Activated T-cell treated with anti-CD3 and anti-CD28 coated beads, Interleukin-2, amount 50 U/mL, for 1 hour (primary cell): ENCODE data around the gene PCDHGB3.
"Not testable (repeated sequence)": the region's sequence is repeated elsewhere in the genome, so short reads cannot be mapped to it uniquely, and the experiment has no call there.

Source experiments
- DNase-seq: peaks from one replicate; pipeline ENCODE4 v3.0.0-alpha.2; 2020

PCDHGB3 gene

DNA sequence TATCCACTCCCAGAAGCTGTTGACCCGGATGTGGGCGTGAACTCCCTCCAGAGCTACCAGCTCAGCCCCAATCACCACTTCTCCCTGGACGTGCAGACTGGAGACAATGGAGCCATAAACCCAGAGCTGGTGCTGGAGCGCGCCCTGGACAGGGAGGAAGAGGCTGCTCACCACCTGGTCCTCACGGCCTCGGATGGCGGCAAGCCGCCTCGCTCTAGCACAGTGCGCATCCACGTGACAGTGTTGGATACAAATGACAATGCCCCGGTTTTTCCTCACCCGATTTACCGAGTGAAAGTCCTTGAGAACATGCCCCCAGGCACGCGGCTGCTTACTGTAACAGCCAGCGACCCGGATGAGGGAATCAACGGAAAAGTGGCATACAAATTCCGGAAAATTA lies 23.2 kb downstream of the PCDHGB3 start:
- no peak for DNase-seq

DNA sequence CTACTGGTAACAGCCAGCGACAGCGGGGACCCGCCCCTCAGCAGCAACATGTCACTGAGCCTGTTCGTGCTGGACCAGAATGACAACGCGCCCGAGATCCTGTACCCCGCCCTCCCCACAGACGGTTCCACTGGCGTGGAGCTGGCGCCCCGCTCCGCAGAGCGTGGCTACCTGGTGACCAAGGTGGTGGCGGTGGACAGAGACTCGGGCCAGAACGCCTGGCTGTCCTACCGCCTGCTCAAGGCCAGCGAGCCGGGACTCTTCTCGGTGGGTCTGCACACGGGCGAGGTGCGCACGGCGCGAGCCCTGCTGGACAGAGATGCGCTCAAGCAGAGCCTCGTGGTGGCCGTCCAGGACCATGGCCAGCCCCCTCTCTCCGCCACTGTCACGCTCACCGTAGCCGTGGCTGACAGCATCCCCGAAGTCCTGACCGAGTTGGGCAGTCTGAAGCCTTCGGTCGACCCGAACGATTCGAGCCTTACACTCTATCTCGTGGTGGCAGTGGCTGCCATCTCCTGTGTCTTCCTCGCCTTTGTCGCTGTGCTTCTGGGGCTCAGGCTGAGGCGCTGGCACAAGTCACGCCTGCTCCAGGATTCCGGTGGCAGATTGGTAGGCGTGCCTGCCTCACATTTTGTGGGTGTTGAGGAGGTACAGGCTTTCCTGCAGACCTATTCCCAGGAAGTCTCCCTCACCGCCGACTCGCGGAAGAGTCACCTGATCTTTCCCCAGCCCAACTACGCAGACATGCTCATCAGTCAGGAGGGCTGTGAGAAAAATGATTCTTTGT lies 24.6 kb downstream of the PCDHGB3 start:
- not testable (repeated sequence) for DNase-seq

DNA sequence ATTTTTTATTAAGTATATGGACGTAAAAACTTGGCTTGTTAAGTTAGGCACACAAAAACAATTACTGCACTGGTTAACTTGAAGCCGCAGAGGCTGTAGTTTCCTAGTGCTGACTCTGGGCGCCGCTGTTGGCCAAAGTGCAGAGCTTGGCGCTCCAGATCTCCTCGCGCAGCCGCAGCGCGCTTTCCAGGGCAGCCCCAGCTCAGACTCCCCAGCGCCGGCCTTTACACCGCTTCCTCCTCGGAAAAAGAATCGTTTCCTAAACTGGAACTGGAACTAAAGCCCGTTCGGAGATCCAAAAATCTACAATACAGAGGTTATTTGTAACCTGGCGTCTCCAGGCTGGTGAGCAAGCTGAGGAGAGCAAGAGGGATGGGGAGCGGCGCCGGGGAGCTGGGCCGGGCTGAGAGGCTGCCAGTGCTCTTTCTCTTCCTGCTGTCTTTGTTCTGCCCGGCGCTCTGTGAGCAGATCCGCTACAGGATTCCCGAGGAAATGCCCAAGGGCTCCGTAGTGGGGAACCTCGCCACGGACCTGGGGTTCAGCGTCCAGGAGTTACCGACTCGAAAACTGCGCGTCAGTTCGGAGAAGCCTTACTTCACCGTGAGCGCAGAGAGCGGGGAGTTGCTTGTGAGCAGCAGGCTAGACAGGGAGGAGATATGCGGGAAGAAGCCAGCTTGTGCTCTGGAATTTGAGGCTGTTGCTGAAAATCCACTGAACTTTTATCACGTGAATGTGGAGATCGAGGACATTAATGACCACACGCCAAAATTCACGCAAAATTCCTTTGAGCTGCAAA lies 27.9 kb downstream of the PCDHGB3 start, which contains the start of gene PCDHGB5:
Gene PCDHGB5, plus strand, starts transcription at position 192 of the 796 bp plus-strand sequence. Its CDS starts 181 bp downstream, at position 373.
- DNase-seq = peak; percentile 42

DNA sequence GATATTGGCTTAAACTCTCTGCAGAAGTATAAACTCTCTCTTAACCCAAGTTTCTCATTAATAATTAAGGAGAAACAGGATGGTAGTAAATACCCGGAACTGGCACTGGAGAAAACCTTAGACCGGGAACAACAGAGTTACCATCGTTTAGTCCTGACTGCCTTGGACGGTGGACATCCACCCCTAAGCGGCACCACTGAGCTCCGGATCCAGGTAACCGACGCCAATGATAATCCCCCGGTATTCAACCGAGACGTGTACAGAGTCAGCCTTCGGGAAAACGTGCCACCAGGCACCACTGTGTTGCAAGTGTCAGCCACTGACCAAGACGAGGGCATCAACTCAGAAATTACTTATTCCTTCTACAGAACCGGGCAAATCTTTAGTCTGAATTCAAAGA lies 28.6 kb downstream of the PCDHGB3 start:
- no peak for DNase-seq

DNA sequence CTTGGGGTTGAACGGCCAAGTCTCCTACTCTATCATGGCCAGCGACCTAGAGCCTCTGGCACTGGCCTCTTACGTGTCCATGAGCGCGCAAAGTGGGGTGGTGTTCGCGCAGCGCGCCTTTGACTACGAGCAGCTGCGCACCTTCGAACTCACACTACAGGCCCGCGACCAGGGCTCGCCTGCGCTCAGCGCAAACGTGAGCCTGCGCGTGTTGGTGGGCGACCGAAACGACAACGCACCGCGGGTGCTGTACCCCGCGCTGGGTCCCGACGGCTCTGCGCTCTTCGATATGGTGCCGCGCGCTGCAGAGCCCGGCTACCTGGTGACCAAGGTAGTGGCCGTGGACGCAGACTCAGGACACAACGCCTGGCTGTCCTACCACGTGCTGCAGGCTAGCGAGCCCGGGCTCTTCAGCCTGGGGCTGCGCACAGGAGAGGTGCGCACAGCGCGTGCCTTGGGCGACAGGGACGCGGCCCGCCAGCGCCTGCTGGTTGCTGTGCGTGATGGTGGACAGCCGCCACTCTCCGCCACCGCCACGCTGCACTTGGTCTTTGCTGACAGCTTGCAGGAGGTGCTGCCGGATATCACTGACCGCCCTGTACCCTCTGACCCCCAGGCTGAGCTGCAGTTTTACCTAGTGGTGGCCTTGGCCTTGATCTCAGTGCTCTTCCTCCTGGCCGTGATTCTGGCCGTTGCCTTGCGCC lies 29.7 kb downstream of the PCDHGB3 start:
- DNase-seq = no peak

GRCh38 chr5:141402553-141403243 lies 32.7 kb downstream of the PCDHGB3 start, which contains the start of gene PCDHGA9:
PCDHGA9 (plus strand) TSS chr5:141402778; CDS start chr5:141402953, 175 bp downstream.
- DNase-seq = no peak

GRCh38 chr5:141403387-141403786 lies 33.3 kb downstream of the PCDHGB3 start:
- no peak for DNase-seq

DNA sequence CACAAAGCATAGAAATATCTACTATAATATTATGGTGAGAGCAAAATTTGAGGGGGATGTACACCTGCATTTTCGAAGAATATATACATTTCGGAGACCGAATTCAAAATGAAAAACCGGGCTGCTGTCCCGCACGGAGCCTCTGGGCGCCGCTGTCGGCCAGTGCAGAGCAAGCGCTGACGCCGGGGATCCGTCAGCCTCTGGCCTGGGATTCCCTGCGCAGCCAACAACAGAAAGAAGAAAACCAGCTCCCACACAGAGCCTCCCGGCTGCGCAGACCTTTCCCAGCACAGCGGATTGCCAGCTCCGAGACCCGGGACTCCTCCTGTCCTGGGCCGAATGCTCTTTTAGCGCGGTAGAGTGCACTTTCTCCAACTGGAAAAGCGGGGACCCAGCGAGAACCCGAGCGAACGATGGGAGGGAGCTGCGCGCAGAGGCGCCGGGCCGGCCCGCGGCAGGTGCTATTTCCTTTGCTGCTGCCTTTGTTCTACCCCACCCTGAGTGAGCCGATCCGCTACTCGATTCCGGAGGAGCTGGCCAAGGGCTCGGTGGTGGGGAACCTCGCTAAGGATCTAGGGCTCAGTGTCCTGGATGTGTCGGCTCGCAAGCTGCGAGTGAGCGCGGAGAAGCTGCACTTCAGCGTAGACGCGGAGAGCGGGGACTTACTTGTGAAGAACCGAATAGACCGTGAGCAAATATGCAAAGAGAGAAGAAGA lies 37.9 kb downstream of the PCDHGB3 start, which contains the start of gene PCDHGB6:
Gene PCDHGB6, plus strand, starts transcription at position 232 of the 716 bp plus-strand sequence. Its CDS starts 182 bp downstream, at position 414.
- DNase-seq = peak; percentile 36

- no peak for DNase-seq
Measured at GRCh38 chr5:141409598-141410306, 39.7 kb downstream of the PCDHGB3 start.

DNA sequence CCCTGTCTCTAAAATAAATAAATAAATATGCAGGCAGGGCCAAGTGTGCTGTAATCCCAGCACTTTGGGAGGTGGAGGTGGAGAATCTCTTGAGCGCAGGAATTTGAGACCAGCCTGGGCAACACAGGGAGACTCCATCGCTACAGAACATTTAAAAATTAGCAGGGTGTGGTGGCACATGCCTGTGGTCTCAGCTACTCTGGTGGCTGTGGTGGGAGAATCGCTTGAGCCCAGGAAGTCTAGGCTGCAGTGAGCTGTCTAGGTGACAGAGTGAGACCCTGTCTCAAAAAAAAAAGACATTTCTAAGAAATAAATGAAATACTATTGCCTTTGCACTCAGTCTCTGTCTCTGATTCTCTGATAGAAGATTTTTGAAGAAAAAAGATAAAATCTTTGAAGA lies 41.5 kb downstream of the PCDHGB3 start:
- no peak for DNase-seq

DNA sequence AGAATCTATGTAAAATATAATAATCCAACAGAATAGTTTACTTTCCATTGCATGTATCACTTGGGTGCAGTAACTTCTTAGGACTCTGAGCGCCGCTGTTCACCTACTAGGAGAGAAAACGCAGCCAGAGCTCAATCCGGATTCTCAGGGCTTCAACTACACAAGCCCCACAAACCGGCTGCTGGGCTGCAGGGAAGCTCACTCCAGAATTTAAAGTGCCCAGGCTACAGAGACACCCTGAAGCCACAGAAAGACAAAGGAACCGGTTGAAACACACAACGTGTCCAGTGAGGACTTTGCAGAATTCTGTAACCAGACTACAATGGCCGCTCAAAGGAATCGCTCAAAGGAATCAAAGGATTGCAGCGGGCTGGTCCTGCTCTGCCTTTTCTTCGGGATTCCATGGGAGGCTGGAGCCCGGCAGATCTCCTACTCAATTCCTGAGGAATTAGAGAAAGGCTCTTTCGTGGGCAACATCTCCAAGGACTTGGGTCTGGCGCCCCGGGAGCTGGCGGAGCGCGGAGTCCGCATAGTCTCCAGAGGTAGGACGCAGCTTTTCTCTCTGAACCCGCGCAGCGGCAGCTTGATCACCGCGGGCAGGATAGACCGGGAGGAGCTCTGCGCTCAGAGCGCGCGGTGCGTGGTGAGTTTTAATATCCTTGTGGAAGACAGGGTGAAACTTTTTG lies 43.0 kb downstream of the PCDHGB3 start, which contains the start of gene PCDHGA10:
Gene PCDHGA10, plus strand, starts transcription at position 134 of the 686 bp plus-strand sequence. Its CDS starts 189 bp downstream, at position 323.
- peak; percentile 55 for DNase-seq

DNA sequence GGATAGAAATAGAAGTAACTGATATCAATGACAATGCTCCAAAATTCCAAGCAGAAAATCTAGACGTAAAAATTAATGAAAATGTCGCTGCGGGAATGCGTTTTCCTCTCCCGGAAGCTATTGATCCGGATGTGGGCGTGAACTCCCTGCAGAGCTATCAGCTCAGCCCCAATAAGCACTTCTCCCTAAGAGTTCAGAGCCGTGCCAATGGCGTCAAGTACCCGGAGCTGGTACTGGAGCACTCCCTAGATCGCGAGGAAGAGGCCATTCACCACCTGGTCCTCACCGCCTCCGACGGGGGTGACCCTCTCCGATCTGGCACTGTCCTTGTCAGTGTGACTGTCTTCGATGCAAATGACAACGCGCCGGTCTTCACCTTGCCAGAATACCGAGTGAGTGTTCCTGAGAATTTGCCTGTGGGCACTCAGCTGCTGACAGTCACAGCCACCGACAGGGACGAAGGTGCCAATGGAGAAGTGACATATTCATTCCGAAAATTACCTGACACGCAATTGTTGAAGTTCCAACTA lies 43.6 kb downstream of the PCDHGB3 start:
- no peak for DNase-seq

DNA sequence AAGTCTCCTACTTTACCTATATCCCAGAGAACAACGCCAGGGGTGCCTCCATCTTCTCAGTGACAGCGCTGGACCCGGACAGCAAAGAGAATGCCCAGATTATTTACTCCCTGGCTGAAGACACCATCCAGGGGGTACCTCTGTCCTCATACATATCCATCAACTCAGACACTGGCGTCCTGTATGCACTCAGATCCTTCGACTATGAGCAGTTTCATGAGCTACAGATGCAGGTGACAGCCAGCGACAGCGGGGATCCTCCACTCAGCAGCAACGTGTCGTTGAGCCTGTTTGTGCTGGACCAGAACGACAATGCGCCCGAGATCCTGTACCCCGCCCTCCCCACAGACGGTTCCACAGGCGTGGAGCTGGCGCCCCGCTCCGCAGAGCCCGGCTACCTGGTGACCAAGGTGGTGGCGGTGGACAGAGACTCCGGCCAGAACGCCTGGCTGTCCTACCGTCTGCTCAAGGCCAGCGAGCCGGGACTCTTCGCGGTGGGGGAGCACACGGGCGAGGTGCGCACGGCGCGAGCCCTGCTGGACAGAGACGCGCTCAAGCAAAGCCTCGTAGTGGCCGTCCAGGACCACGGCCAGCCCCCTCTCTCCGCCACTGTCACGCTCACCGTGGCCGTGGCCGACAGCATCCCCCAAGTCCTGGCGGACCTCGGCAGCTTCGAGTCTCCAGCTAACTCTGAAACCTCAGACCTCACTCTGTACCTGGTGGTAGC lies 44.7 kb downstream of the PCDHGB3 start:
- not testable (repeated sequence) for DNase-seq

GRCh38 chr5:141415275-141415618 lies 45.2 kb downstream of the PCDHGB3 start:
- not testable (repeated sequence) for DNase-seq

DNA sequence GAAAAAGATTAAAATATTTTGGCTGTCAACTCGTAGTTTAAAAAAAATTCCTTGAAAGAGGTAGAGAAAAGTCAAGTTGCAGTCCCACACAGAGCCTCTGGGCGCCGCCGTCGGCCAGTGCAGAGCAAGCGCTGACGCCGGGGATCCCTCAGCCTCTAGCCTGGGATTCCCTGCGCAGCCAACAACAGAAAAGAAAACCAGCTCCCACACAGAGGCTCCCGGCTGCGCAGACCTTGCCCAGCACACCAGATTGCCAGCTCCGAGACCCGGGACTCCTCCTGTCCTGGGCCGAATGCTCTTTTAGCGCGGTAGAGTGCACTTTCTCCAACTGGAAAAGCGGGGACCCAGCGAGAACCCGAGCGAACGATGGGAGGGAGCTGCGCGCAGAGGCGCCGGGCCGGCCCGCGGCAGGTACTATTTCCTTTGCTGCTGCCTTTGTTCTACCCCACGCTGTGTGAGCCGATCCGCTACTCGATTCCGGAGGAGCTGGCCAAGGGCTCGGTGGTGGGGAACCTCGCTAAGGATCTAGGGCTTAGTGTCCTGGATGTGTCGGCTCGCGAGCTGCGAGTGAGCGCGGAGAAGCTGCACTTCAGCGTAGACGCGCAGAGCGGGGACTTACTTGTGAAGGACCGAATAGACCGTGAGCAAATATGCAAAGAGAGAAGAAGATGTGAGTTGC lies 47.6 kb downstream of the PCDHGB3 start, which contains the start of gene PCDHGB7:
Gene PCDHGB7, plus strand, starts transcription at position 184 of the 679 bp plus-strand sequence. Its CDS starts 183 bp downstream, at position 367.
- DNase-seq = not testable (repeated sequence)

GRCh38 chr5:141419074-141419880 lies 49.2 kb downstream of the PCDHGB3 start:
- no peak for DNase-seq

DNA sequence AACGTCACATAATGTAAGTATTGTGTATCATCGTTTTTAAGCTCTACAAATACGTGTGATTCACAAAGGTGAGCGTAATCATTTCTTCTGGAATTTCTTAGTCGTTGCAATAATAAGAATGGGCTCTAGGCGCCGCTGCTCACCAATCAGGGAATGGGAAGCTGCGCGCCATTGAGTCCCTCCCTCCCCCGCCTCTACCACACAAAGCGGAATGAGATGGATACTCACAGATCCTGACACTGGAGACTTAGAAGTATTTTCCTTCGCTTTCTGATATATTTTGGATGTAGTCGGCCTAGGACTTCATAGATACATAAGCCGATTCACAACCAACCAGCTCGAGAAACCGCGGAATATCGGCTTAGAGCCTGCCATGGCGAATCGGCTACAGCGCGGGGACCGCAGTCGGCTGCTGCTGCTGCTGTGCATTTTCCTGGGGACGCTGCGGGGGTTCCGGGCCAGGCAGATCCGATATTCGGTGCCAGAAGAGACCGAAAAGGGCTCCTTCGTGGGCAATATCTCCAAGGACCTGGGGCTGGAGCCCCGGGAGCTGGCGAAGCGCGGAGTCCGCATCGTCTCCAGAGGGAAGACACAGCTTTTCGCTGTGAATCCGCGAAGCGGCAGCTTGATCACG lies 50.9 kb downstream of the PCDHGB3 start, which contains the start of gene PCDHGA11:
Gene PCDHGA11, plus strand, starts transcription at position 197 of the 634 bp plus-strand sequence. Its CDS starts 177 bp downstream, at position 374.
- no peak for DNase-seq
